Measurements from ENCODE around the gene DTD2. TPM values are rescaled to one million over a fixed set of nuclear protein-coding genes. Genes with fewer than 3 reads are reported as not detected.

Gene DTD2
- total RNA-seq, 1 donor from 2014 or later, result 32.6 TPM

- no peak for DNase-seq (ENCODE audit: low read depth, low spot score)
Measured at GRCh38 chr14:31405599-31406232, 51.6 kb downstream of the DTD2 start.

- DNase-seq (ENCODE audit: low read depth, low spot score), result no peak
Measured at GRCh38 chr14:31405106-31405505, 52.2 kb downstream of the DTD2 start.

DNA sequence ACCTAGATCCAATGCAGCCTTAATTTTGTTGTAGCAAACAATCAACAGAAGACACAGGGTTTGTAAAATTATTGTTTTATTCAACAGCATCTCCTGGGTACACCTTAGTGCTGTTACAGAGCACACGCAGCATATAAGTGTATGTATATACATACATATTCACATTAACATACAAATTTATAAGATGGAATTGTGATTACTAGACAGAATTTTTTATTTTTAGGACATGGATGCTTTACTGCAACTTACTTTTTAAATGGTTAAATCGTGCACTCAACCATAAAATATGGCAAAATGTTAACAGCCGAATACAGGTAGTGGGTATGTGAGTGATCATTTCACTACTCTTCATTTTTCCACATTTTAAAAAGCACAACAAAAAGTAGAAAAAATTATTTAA is 53.6 kb downstream of the DTD2 start:
- DNase-seq (ENCODE audit: low read depth, low spot score), result no peak

- no peak for DNase-seq (ENCODE audit: low read depth, low spot score)
Measured at GRCh38 chr14:31402764-31403439, 54.4 kb downstream of the DTD2 start.

GRCh38 chr14:31401369-31401932 is 55.9 kb downstream of the DTD2 start:
- no peak for DNase-seq (ENCODE audit: low read depth, low spot score)

GRCh38 chr14:31400031-31400638 is 57.2 kb downstream of the DTD2 start:
- no peak for DNase-seq (ENCODE audit: low read depth, low spot score)

Other genes starting within 250 kb of the DTD2 start
- gene HECTD1, start 249.7 kb downstream of the DTD2 start, total RNA-seq, result 256 and 306 TPM in 2 replicates
- 28.0 and 47.3 TPM in 2 replicates for gene HEATR5A, start 37.0 kb downstream of the DTD2 start, total RNA-seq
- not detected in 2 replicates for gene GPR33, start 30.5 kb upstream of the DTD2 start, total RNA-seq
- 5.9 and 7.2 TPM in 2 replicates for gene NUBPL, start 103.9 kb upstream of the DTD2 start, total RNA-seq